ENCODE results near the gene CLDN34.

Gene CLDN34

DNA sequence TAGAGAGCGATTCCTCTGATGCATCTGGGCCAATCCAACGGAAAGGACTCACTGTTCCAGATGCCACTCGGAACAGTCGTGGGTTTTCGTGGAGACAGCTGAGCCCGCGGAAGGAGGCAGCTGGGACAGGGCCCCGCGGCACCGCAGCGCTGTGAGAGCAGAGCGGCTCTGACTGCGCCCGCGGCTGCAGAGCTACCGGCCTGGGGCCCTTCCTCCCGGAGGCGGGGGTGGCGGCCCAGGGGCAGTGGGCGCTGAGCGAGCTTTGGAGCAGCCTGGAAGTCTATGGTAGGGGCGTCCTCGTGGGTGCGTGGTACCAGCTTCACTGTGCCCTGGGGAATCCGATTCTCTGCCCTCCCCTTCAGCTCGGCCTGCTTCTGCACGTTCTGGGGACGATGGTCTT lies 24.9 kb downstream of the CLDN34 start:
- DNase-seq (ENCODE audit: extremely low read depth, low read depth): no peak
- H3K4me3 ChIP-seq (replicated peaks; ENCODE audit: low read depth, low read length): no peak overlapping the region
- TF ChIP-seq, protein P1, sequence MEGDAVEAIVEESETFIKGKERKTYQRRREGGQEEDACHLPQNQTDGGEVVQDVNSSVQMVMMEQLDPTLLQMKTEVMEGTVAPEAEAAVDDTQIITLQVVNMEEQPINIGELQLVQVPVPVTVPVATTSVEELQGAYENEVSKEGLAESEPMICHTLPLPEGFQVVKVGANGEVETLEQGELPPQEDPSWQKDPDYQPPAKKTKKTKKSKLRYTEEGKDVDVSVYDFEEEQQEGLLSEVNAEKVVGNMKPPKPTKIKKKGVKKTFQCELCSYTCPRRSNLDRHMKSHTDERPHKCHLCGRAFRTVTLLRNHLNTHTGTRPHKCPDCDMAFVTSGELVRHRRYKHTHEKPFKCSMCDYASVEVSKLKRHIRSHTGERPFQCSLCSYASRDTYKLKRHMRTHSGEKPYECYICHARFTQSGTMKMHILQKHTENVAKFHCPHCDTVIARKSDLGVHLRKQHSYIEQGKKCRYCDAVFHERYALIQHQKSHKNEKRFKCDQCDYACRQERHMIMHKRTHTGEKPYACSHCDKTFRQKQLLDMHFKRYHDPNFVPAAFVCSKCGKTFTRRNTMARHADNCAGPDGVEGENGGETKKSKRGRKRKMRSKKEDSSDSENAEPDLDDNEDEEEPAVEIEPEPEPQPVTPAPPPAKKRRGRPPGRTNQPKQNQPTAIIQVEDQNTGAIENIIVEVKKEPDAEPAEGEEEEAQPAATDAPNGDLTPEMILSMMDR (IDR thresholded peaks at IDR 0.05; ENCODE audit: low read depth, low read length, missing control alignments): no peak

DNA sequence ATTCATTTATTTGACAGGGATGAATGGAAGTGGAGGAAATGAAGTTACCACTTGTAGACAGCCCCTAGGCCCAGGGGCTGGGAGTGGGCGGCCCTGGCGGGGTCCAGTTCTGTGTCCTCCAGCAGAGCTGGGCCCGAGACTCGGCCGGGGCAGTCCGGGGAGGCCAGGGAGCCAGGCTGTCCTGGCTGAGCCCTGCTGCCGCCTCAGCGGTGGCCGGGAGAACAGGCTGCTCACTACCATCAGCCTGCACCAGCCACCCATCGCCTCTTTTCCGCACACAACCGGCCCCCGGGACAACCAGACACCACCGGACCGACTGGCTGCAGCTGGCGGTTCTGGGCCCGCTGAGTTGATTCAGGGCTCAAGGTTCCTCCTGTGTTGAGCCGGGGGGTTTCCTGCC lies 25.6 kb downstream of the CLDN34 start:
- no peak for DNase-seq (ENCODE audit: extremely low read depth, low read depth)
- no peak overlapping the region for H3K4me3 ChIP-seq (replicated peaks; ENCODE audit: low read depth, low read length)
- TF ChIP-seq, protein P1 (IDR thresholded peaks at IDR 0.05; ENCODE audit: low read depth, low read length, missing control alignments): no peak

DNA sequence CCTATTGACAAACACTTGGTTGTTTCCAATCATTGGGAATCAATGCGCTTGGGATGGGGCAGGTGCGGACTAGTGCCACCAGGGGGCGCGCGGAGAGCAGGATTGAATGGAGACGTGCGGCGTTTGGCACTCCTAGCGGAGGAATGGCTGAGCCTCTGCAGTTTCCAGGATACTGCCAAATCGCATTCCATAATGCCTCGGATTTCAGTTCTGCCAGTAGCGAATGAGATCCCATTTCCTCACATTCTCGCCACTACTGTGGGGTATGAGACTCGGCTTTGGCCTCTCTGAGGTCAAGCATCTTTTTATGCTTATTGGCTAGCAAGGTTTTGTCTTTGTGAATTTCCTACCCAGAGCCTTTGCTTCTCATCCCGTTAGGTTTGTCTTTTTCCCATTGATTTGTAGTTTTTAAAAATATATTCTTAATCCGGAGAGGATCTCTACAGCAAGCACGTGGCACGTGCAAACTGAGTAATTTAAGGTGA lies 28.7 kb downstream of the CLDN34 start:
- no peak overlapping the region for H3K4me3 ChIP-seq (replicated peaks; ENCODE audit: low read depth, low read length)
- TF ChIP-seq, protein P1 (IDR thresholded peaks at IDR 0.05; ENCODE audit: low read depth, low read length, missing control alignments): peak; percentile 85
- no peak for DNase-seq (ENCODE audit: extremely low read depth, low read depth)

DNA sequence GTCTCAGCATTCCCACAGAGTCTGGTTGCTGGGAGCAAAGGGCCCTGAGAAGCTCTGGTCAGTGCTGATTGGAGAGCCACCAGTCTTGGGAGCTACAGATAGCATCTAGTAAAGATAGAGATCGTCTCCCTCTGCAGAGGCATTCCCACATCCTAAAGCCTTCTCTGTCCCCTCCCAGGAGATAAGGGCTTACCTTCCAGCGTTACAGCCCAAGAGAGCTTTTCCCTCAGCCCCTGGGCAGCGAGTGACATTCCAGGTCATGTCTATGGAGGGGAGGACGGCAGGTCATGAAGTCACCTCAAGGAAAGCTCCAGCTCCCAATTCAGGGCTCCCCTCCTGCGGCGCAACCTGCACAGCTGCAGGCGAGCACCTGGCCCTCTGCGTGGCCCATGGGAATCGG lies 29.9 kb downstream of the CLDN34 start:
- TF ChIP-seq, protein P1 (IDR thresholded peaks at IDR 0.05; ENCODE audit: low read depth, low read length, missing control alignments): no peak
- no peak overlapping the region for H3K4me3 ChIP-seq (replicated peaks; ENCODE audit: low read depth, low read length)
- DNase-seq (ENCODE audit: extremely low read depth, low read depth): no peak

DNA sequence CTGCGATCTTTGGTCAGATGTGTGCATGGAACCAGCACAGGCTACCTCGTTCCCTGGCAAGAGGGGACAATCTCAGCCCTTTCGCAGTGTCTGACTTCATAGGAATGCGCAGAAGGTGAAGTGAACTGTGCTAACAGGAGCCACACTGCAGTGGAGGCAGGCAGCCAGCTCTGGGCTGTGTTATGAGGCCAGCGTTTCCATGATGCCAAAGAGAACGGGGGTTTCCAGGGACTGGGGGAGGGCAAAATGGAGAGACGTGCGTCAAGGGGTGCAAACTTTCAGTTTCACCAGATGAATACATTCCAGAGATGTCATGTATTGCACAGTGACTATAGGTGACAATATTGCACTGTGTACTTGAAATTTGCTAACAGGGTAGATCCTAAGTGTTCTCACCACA lies 30.4 kb downstream of the CLDN34 start:
- TF ChIP-seq, protein P1 (IDR thresholded peaks at IDR 0.05; ENCODE audit: low read depth, low read length, missing control alignments): no peak
- no peak for DNase-seq (ENCODE audit: extremely low read depth, low read depth)
- no peak overlapping the region for H3K4me3 ChIP-seq (replicated peaks; ENCODE audit: low read depth, low read length)

DNA sequence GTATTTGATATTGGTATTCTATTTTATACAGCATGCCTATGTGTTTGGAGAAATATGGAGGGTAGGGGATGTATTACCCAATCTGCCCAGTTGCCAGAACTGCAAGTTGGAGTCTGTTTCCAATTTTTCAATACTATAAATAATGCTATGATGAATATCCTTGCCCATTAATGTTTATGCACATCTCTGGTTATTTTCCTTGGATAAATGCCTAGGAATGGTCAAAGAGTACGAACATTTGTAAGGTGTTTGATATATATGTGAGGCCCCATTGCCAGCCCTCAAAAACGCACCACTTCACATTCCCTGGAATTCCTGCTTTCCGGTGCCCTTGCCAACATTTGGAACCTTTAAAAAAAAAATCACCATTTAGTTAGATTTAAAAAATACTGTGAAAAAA lies 34.3 kb downstream of the CLDN34 start:
- TF ChIP-seq, protein P1 (IDR thresholded peaks at IDR 0.05; ENCODE audit: low read depth, low read length, missing control alignments): no peak
- H3K4me3 ChIP-seq (replicated peaks; ENCODE audit: low read depth, low read length): no peak overlapping the region
- no peak for DNase-seq (ENCODE audit: extremely low read depth, low read depth)

DNA sequence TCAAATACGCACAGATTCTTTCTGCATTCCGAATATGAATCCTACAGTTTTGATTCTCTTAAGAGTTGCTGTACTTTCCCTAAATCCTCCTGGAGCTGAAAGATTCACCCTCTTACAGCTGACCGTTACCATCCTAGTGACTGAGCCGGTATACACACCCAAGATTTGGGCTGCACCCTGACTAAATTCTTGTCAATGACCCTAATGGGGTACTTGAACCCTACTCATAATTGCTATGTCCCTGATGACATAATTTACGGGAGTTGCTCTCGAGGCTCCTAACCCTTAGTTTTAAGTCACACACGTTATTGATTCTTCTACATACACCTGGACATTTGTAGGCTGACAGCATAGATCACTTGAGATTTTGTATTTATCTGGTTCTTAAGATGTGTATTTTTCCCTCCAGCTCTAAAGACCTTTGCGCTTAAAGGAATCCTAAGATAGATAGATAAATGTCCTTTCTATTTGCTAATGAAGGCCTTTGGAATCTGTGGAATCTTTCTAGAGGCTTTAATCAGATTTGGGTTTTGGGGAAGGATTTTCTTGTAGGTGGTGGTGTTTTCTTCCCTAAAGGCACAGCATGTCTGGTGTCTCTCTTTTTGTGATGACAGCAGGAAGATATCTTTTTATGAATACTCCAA lies 37.8 kb downstream of the CLDN34 start:
- DNase-seq (ENCODE audit: extremely low read depth, low read depth): no peak
- TF ChIP-seq, protein P1 (IDR thresholded peaks at IDR 0.05; ENCODE audit: low read depth, low read length, missing control alignments): no peak
- no peak overlapping the region for H3K4me3 ChIP-seq (replicated peaks; ENCODE audit: low read depth, low read length)

All from HFF-Myc (cell line).